ENCODE results near the gene ARAP1.

Gene ARAP1

GRCh38 chr11:72773291-72773690, 21.1 kb upstream of the ARAP1 start:
- Histone ChIP-seq H3K27me3 (ENCODE audit: insufficient read depth, low read depth) (no peaks in the 10 kb centered on the region), H3K4me1 (ENCODE audit: low read depth, poor library complexity, severe bottlenecking) (no peaks in the 10 kb centered on the region), H4K20me1 (ENCODE audit: insufficient read depth) (no peaks in the 10 kb centered on the region), H3K36me3 (ENCODE audit: insufficient read depth) (no peaks in the 10 kb centered on the region), H2AFZ (ENCODE audit: low read depth) (no peak overlapping the region), H3K4me3 (IDR thresholded peaks at IDR 0.05; ENCODE audit: insufficient read depth, low read depth, low read length) (no peak overlapping the region), H3K79me2 (ENCODE audit: insufficient read depth, low read depth) (no peaks in the 10 kb centered on the region), H3K27ac (no peak overlapping the region), H3K9ac (no peak overlapping the region), H3K4me2 (no peak overlapping the region)
- no peak for TF ChIP-seq CTCF (conservative IDR thresholded peaks at IDR 0.05; ENCODE audit: low read depth, low read length)

DNA sequence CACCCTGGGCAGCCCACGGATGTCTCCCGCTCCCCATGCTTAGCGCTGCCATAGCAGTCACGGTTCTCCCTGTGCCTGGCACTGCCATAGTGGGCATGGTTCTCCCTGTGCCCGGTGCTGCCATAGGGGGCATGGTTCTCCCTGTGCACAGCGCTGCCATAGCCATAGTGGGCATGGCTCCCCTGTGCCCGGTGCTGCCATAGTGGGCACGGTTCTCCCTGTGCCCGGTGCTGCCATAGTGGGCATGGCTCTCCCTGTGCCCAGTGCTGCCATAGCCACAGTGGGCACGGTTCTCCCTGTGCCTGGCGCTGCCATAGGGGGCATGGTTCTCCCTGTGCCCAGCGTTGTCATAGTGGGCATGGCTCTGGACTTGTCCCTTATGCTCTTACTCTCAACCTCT, 19.9 kb upstream of the ARAP1 start:
- Histone ChIP-seq H3K27ac (no peak overlapping the region), H3K4me3 (IDR thresholded peaks at IDR 0.05; ENCODE audit: insufficient read depth, low read depth, low read length) (no peak overlapping the region)
- no peak for TF ChIP-seq CTCF (conservative IDR thresholded peaks at IDR 0.05; ENCODE audit: low read depth, low read length)

DNA sequence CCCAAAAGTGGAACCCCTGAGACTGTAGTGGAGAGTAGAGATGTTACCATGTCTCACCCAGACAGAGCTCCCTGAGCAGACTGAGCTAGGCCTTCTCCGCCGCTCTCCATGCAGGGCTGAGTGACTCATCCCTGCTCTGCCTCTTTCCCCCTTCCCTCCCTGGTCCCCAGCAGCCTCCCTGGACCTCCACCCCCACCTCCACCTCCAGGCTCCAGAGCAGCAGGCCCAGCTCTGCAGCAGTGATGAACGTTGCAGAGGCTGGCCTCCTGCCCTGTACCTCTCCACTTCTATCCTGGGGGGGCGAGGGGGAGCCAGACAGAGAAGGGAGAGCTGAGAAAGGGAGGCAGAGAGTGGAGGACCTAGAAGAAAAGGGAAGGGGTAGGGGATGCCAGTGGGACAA, 19.3 kb upstream of the ARAP1 start:
- Histone ChIP-seq H3K4me3 (IDR thresholded peaks at IDR 0.05; ENCODE audit: insufficient read depth, low read depth, low read length) (no peak overlapping the region), H3K27ac (no peak overlapping the region), H3K27me3 (ENCODE audit: insufficient read depth, low read depth) (no peaks in the 10 kb centered on the region), H4K20me1 (ENCODE audit: insufficient read depth) (no peaks in the 10 kb centered on the region), H3K9ac (no peak overlapping the region), H3K4me2 (no peak overlapping the region), H3K4me1 (ENCODE audit: low read depth, poor library complexity, severe bottlenecking) (no peaks in the 10 kb centered on the region), H3K36me3 (ENCODE audit: insufficient read depth) (no peaks in the 10 kb centered on the region), H2AFZ (ENCODE audit: low read depth) (no peak overlapping the region), H3K79me2 (ENCODE audit: insufficient read depth, low read depth) (no peaks in the 10 kb centered on the region)
- TF ChIP-seq CTCF (conservative IDR thresholded peaks at IDR 0.05; ENCODE audit: low read depth, low read length) = no peak

More for the DNA sequence above, 19.9 kb upstream of the ARAP1 start:
- Histone ChIP-seq H3K27me3 (ENCODE audit: insufficient read depth, low read depth) (no peaks in the 10 kb centered on the region), H2AFZ (ENCODE audit: low read depth) (no peak overlapping the region), H3K4me2 (no peak overlapping the region), H3K9ac (no peak overlapping the region), H4K20me1 (ENCODE audit: insufficient read depth) (no peaks in the 10 kb centered on the region), H3K4me1 (ENCODE audit: low read depth, poor library complexity, severe bottlenecking) (no peaks in the 10 kb centered on the region), H3K36me3 (ENCODE audit: insufficient read depth) (no peaks in the 10 kb centered on the region), H3K79me2 (ENCODE audit: insufficient read depth, low read depth) (no peaks in the 10 kb centered on the region)

DNA sequence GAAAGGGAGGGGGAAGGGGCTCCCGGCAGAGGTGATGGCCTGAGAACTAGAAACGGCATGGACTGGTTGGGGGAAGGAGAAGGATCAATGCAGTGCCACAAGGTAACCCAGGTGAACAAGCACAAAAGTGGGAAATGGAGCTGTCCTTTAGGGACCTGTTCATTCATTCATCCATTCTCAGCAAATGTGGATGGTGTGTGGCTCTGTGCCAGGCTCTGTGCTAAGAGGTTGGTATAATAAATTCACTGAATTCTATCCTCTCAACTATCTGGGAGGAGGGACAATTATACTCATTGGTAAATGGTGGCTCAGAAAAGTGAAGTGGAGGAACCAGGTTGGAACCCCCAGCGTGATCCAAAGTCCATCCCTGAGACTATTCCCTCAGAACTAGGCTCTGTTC, 18.6 kb upstream of the ARAP1 start:
- H3K4me3 ChIP-seq (IDR thresholded peaks at IDR 0.05; ENCODE audit: insufficient read depth, low read depth, low read length) = no peak overlapping the region
- no peak overlapping the region for H2AFZ ChIP-seq (ENCODE audit: low read depth)
- H3K4me2 ChIP-seq = no peak overlapping the region
- H3K36me3 ChIP-seq (ENCODE audit: insufficient read depth) = no peaks in the 10 kb centered on the region
- no peaks in the 10 kb centered on the region for H3K27me3 ChIP-seq (ENCODE audit: insufficient read depth, low read depth)
- H3K4me1 ChIP-seq (ENCODE audit: low read depth, poor library complexity, severe bottlenecking) = no peaks in the 10 kb centered on the region
- no peaks in the 10 kb centered on the region for H3K79me2 ChIP-seq (ENCODE audit: insufficient read depth, low read depth)
- no peaks in the 10 kb centered on the region for H4K20me1 ChIP-seq (ENCODE audit: insufficient read depth)
- no peak for TF ChIP-seq CTCF (conservative IDR thresholded peaks at IDR 0.05; ENCODE audit: low read depth, low read length)
- H3K27ac ChIP-seq = no peak overlapping the region
- no peak overlapping the region for H3K9ac ChIP-seq

DNA sequence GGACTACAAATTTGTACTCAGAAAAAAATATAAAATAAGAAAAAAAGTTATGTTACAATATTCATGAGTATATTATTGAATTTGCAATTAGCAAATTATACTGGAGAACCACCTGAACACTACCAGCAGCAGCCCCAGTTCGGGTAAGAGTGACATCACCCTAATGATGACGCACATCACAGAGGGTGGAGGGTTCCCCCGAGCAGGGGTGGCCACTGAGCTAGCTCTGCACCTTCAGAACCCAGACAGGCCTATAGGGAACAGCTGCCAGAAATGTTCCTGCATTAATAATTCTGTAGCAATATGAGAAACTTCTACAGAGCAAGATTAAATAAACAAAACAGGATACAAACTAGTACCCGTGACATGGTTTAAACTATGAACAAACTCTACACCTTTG, 17.5 kb upstream of the ARAP1 start:
- Histone ChIP-seq H3K9ac (no peak overlapping the region), H3K27ac (no peak overlapping the region), H3K27me3 (ENCODE audit: insufficient read depth, low read depth) (no peaks in the 10 kb centered on the region), H3K4me1 (ENCODE audit: low read depth, poor library complexity, severe bottlenecking) (no peaks in the 10 kb centered on the region), H3K4me2 (no peak overlapping the region), H3K4me3 (IDR thresholded peaks at IDR 0.05; ENCODE audit: insufficient read depth, low read depth, low read length) (no peak overlapping the region), H3K79me2 (ENCODE audit: insufficient read depth, low read depth) (no peaks in the 10 kb centered on the region), H2AFZ (ENCODE audit: low read depth) (no peak overlapping the region), H3K36me3 (ENCODE audit: insufficient read depth) (no peaks in the 10 kb centered on the region), H4K20me1 (ENCODE audit: insufficient read depth) (no peaks in the 10 kb centered on the region)
- no peak for TF ChIP-seq CTCF (conservative IDR thresholded peaks at IDR 0.05; ENCODE audit: low read depth, low read length)

Measured in KMS-11 (cell line).